Fibroblast of lung (primary cell): ENCODE results near the gene PSMG2.

Experiments
- EZH2 ChIP-seq: IDR thresholded peaks from 2 replicates; pipeline ENCODE4 v1.5.1; 2012; ENCODE audit warnings: low read length, control low read depth, mild to moderate bottlenecking; ENCODE audit errors: missing control alignments
- TF ChIP-seq, protein P1 (sequence below), 2 donors: IDR thresholded peaks in 1 of 2; conservative IDR thresholded peaks in 1 of 2; 1 replicate in 1 of 2; 2 replicates in 1 of 2; pipeline ENCODE4 v1.5.1; 2011 to 2012; ENCODE audit warnings: low read length in 2 of 2, control low read depth in 1 of 2, inconsistent platforms in 1 of 2, low read depth in 1 of 2, mild to moderate bottlenecking in 1 of 2

DNA sequence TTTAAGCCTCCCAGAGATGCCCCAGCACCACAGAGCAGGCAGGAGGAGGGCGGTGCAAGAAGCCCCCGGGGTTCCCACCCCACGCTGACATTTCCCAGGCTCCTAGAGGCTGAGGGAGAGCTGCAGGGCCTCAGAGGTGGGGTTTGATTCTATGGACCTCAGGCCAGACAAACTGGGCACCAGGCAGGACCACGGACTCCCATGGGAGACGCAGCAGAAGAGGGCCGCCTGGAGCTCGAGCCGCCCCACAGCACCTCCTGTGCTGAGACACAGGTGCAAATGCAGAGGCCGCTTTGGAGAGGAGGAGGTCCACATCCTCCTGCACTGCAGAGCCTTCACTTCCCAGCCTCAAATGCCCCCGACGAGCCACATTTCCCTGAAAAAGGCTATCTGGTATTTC is 62.7 kb downstream of the PSMG2 start:
- no peak for TF ChIP-seq EZH2
- TF ChIP-seq, protein P1, sequence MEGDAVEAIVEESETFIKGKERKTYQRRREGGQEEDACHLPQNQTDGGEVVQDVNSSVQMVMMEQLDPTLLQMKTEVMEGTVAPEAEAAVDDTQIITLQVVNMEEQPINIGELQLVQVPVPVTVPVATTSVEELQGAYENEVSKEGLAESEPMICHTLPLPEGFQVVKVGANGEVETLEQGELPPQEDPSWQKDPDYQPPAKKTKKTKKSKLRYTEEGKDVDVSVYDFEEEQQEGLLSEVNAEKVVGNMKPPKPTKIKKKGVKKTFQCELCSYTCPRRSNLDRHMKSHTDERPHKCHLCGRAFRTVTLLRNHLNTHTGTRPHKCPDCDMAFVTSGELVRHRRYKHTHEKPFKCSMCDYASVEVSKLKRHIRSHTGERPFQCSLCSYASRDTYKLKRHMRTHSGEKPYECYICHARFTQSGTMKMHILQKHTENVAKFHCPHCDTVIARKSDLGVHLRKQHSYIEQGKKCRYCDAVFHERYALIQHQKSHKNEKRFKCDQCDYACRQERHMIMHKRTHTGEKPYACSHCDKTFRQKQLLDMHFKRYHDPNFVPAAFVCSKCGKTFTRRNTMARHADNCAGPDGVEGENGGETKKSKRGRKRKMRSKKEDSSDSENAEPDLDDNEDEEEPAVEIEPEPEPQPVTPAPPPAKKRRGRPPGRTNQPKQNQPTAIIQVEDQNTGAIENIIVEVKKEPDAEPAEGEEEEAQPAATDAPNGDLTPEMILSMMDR (conservative IDR thresholded peaks at IDR 0.05 in 1 of 2, IDR thresholded peaks at IDR 0.05 in 1 of 2; ENCODE audit: low read depth in 1 of 2, low read length in 2 of 2) = no peak
